SK-N-MC (cell line): ENCODE measurements around the gene ABCC1.

Experiments
- DNase-seq: peaks from one replicate; pipeline ENCODE4 v3.0.0-alpha.2; 2011; ENCODE audit warnings: low read depth, low spot score
- H3K27ac ChIP-seq: fragments of 200-600 bp; sonication (generic); 2 replicates; pipeline ENCODE4 v1.5.1; 2016; ENCODE audit warnings: mixed run types
- H3K36me3 ChIP-seq: fragments of 200-600 bp; sonication (generic); 2 replicates; pipeline ENCODE4 v1.6.1; 2017; ENCODE audit warnings: antibody characterized with exemption, low read length, mixed read lengths; ENCODE audit not compliant: insufficient read depth
- H3K4me3 ChIP-seq: fragments of 200-600 bp; sonication (generic); 2 replicates; pipeline ENCODE4 v1.5.1; 2016
- H3K9ac ChIP-seq: fragments of 200-600 bp; sonication (generic); 2 replicates; pipeline ENCODE4 v1.8.0; 2017; ENCODE audit warnings: mixed run types, mixed read lengths; ENCODE audit not compliant: insufficient read length
- H3K9me3 ChIP-seq: fragments of 200-600 bp; sonication (generic); 2 replicates; pipeline ENCODE4 v1.6.1; 2017; ENCODE audit warnings: low read depth, mild to moderate bottlenecking, antibody characterized with exemption, low read length, moderate library complexity, mixed read lengths
- EZH2 ChIP-seq: fragments of 200-600 bp; sonication (generic); IDR thresholded peaks from one replicate; pipeline ENCODE4 v1.6.1; 2017; ENCODE audit warnings: antibody characterized with exemption
- FOXP2 ChIP-seq: optimal IDR thresholded peaks from 2 replicates; pipeline ENCODE3; 2011; ENCODE audit warnings: mild to moderate bottlenecking, moderate library complexity; ENCODE audit not compliant: insufficient read depth; ENCODE audit errors: extremely low read length, control extremely low read depth
- POLR2AphosphoS5 ChIP-seq: IDR thresholded peaks from 2 replicates; pipeline ENCODE4 v1.6.1; 2012; ENCODE audit warnings: mild to moderate bottlenecking, low read depth, low read length, borderline replicate concordance

ABCC1 gene

GRCh38 chr16:16163109-16163508, 213.7 kb downstream of the ABCC1 start:
- Histone ChIP-seq H3K9ac (no peak overlapping the region), H3K9me3 (no peaks in the 10 kb centered on the region), H3K36me3 (no peaks in the 10 kb centered on the region), H3K27ac (no peak overlapping the region), H3K4me3 (no peak overlapping the region)
- DNase-seq: no peak
- TF ChIP-seq FOXP2 (no peak), EZH2 (no peak), POLR2AphosphoS5 (no peak)

- Histone ChIP-seq H3K9me3 (no peaks in the 10 kb centered on the region), H3K27ac (no peak overlapping the region), H3K9ac (no peak overlapping the region), H3K36me3 (no peaks in the 10 kb centered on the region), H3K4me3 (no peak overlapping the region)
- no peak for DNase-seq
- TF ChIP-seq POLR2AphosphoS5: no peak
- TF ChIP-seq FOXP2: no peak
- no peak for TF ChIP-seq EZH2
Observed at GRCh38 chr16:16163571-16163970, 214.2 kb downstream of the ABCC1 start.

- DNase-seq: no peak
Observed at GRCh38 chr16:16164243-16164642, 214.8 kb downstream of the ABCC1 start.

GRCh38 chr16:16166085-16166484, 216.7 kb downstream of the ABCC1 start:
- no peaks in the 10 kb centered on the region for H3K36me3 ChIP-seq
- TF ChIP-seq EZH2 (no peak), POLR2AphosphoS5 (no peak)
- no peaks in the 10 kb centered on the region for H3K9me3 ChIP-seq
- H3K4me3 ChIP-seq: no peak overlapping the region
- no peak overlapping the region for H3K9ac ChIP-seq
- no peak overlapping the region for H3K27ac ChIP-seq
- DNase-seq: no peak

More at GRCh38 chr16:16164243-16164642, 214.8 kb downstream of the ABCC1 start:
- TF ChIP-seq FOXP2 (no peak), EZH2 (no peak), POLR2AphosphoS5 (no peak)
- H3K27ac ChIP-seq: no peak overlapping the region
- no peak overlapping the region for H3K9ac ChIP-seq
- no peaks in the 10 kb centered on the region for H3K9me3 ChIP-seq
- no peaks in the 10 kb centered on the region for H3K36me3 ChIP-seq
- no peak overlapping the region for H3K4me3 ChIP-seq

GRCh38 chr16:16166949-16167348, 217.5 kb downstream of the ABCC1 start:
- H3K9me3 ChIP-seq: no peaks in the 10 kb centered on the region
- H3K27ac ChIP-seq: no peak overlapping the region
- H3K9ac ChIP-seq: no peak overlapping the region
- TF ChIP-seq POLR2AphosphoS5 (no peak), EZH2 (no peak), FOXP2 (no peak)
- H3K4me3 ChIP-seq: no peak overlapping the region
- H3K36me3 ChIP-seq: no peaks in the 10 kb centered on the region
- no peak for DNase-seq

- Histone ChIP-seq H3K4me3 (no peak overlapping the region), H3K9me3 (no peaks in the 10 kb centered on the region), H3K9ac (no peak overlapping the region), H3K27ac (no peak overlapping the region), H3K36me3 (no peaks in the 10 kb centered on the region)
- no peak for TF ChIP-seq FOXP2
- no peak for TF ChIP-seq POLR2AphosphoS5
- TF ChIP-seq EZH2: no peak
- DNase-seq: no peak
Observed at GRCh38 chr16:16167927-16168326, 218.5 kb downstream of the ABCC1 start.

- Histone ChIP-seq H3K4me3 (no peak overlapping the region), H3K36me3 (no peaks in the 10 kb centered on the region), H3K9me3 (no peaks in the 10 kb centered on the region), H3K27ac (no peak overlapping the region), H3K9ac (no peak overlapping the region)
- TF ChIP-seq EZH2 (no peak), FOXP2 (no peak), POLR2AphosphoS5 (no peak)
- DNase-seq: no peak
Observed at GRCh38 chr16:16168431-16168830, 219.0 kb downstream of the ABCC1 start.

GRCh38 chr16:16169615-16170014, 220.2 kb downstream of the ABCC1 start:
- no peak for TF ChIP-seq POLR2AphosphoS5
- TF ChIP-seq EZH2: no peak
- no peak overlapping the region for H3K4me3 ChIP-seq
- no peak overlapping the region for H3K27ac ChIP-seq
- DNase-seq: no peak
- H3K9me3 ChIP-seq: no peaks in the 10 kb centered on the region
- no peak overlapping the region for H3K9ac ChIP-seq
- no peaks in the 10 kb centered on the region for H3K36me3 ChIP-seq

GRCh38 chr16:16171332-16171919, 222.0 kb downstream of the ABCC1 start:
- no peak overlapping the region for H3K27ac ChIP-seq
- no peak for DNase-seq
- no peak overlapping the region for H3K4me3 ChIP-seq
- no peaks in the 10 kb centered on the region for H3K9me3 ChIP-seq
- no peaks in the 10 kb centered on the region for H3K36me3 ChIP-seq
- H3K9ac ChIP-seq: no peak overlapping the region
- TF ChIP-seq FOXP2 (no peak), EZH2 (no peak), POLR2AphosphoS5 (no peak)

- Histone ChIP-seq H3K9me3 (no peaks in the 10 kb centered on the region), H3K9ac (no peak overlapping the region), H3K4me3 (no peak overlapping the region), H3K27ac (no peak overlapping the region), H3K36me3 (no peaks in the 10 kb centered on the region)
- TF ChIP-seq POLR2AphosphoS5: no peak
- TF ChIP-seq EZH2: no peak
- no peak for TF ChIP-seq FOXP2
- no peak for DNase-seq
Observed at GRCh38 chr16:16172991-16173390, 223.6 kb downstream of the ABCC1 start.
